ENCODE measurements around the gene PRIMPOL.
"Not testable (repeated sequence)": the region's sequence is repeated elsewhere in the genome, so short reads cannot be mapped to it uniquely, and the experiment has no call there.

Gene PRIMPOL

DNA sequence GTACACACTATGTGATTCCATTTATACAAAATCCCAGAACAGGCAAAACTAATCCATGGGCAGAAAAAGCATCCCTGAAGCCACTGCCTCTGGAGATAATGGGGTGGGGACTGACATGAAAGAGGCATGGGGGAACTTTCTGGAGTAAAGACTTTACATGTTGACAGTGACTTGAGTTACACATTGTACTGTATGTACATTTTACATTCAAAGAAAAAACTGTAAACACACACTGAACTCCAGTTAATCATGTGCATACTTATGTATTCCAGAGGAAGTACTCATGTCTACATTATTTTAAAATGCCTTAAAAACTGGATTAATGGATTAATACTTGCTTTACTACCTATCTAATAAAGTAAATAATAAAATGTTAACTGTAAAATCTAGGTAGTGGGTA, 62.8 kb downstream of the PRIMPOL start:
- no peak for DNase-seq (ENCODE audit: low spot score)

DNA sequence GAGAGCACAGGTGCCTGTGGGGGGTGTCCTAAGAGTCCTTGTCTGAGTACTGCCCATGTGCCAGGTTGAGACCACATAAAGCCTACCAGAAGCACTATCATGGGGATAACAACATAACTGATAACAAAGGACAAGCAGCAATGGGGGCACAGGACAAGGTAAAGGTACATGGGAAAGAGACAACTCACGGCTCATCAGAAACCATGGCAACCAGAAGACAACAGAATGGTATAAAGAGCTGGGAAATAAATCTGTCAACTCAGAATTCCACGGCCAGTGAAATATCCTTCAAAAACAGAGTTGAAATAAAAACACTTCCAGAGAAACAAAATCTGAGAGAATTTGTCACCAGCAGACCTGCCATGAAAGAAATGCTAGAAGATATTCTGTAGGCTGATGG, 64.3 kb downstream of the PRIMPOL start:
- no peak for DNase-seq (ENCODE audit: low spot score)

DNA sequence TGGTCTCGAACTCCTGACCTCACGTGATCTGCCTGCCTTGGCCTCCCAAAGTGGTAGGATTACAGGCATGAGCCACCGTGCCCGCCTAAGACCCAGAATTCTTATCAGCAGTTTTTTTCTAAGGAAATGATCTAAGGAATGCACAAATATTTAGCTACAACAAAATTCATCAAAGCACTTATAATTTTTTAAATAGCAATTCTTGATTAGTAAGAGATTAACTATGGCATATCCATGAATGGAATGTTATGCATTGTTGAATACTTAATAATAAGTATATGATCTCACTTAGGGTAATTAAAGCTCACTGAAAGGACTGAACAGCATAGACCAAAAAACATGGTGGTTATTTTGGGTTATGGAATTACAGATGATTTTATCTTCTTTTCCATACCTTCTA, 66.0 kb downstream of the PRIMPOL start:
- no peak for DNase-seq (ENCODE audit: low spot score)

DNA sequence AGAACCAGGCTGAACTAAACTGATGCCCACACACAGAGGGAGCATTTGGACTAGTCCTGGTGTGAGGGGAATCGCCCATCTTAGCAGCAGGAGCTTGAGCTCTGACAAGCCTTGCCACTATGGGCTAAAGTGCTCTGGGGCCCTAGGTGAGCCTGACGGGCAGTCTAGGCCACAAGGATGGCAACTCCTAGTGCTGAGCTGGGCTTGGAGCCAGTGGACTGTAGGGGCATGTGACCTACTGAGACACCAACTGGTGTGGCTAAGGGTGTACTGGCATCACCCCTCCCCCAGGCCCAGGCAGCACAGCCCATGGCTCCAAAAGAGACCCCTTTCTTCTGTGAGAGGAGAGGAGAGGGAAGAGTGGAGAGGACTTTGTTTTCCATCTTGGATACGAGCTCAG, 69.9 kb downstream of the PRIMPOL start:
- DNase-seq (ENCODE audit: low spot score), result no peak

DNA sequence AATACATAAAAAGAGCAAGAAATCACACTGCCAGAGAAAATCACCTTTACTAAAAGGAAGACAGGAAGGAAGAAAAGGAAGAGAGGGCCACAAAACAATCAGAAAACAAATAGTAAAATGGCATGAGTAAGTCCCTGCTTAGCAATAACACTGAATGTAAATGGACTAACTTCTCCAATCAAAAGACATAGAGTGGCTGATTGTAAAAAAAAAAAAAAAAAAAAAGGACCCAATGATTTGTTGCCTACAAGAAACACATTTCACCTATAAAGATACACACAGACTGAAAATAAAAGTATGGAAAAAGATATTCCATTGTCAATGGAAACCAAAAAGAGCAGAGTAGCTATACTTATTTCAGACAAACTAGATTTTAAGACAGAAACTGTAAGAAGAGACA, 71.7 kb downstream of the PRIMPOL start:
- no peak for DNase-seq (ENCODE audit: low spot score)

DNA sequence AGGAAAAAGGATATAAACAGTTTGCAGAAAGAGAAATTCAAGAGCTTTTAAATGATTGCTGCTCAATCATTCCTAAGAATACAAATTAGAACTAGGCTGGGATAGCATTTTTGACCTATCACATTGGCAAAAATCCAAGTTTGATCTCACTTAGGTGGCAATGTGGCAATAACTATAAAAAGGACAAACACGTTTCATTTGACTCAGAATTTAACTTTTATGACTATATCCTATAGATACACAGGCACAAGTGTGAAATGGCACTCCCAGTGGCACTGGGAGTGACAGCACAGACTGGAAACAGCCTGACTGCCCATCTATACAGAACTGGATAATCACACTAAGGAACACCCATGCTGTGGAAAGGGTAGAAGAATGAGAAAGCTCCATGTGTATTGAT, 73.3 kb downstream of the PRIMPOL start:
- no peak for DNase-seq (ENCODE audit: low spot score)

DNA sequence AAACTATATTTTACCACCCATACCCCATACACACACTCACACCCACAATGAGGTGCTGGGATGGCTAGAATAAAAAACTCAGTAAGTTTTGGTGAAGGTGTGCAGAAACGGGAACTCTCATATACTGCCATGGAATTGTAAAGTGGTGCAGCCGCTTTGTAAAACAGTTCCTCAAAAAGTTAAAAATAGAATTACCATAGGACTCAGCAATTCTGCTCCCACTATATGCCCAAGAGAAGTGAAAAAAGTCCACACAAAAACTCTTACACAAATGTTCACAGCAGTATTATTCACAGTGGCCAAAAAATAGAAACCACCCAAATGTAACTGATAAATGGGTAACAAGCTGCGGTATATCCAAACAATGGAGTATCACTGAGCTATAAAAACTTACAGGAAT, 77.9 kb downstream of the PRIMPOL start:
- no peak for DNase-seq (ENCODE audit: low spot score)

DNA sequence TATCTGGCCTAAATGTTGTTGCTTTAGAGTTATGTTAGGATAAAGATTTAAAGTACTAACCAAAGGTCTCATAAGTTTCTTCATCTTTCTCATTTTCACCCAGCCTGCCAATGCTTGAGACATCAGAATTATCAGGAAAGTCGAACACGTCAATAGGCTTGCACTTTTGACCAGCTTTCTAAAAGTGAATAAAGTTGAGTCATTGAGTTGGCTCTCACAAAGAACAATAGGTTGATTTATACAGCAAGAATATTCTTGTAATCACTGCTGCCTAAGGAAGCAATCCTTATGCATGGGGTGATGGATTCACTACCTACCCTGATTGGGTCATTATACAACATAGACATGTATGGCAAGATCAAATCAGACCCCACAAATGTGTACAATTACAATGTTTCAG, 79.3 kb downstream of the PRIMPOL start:
- DNase-seq (ENCODE audit: low spot score), result no peak

DNA sequence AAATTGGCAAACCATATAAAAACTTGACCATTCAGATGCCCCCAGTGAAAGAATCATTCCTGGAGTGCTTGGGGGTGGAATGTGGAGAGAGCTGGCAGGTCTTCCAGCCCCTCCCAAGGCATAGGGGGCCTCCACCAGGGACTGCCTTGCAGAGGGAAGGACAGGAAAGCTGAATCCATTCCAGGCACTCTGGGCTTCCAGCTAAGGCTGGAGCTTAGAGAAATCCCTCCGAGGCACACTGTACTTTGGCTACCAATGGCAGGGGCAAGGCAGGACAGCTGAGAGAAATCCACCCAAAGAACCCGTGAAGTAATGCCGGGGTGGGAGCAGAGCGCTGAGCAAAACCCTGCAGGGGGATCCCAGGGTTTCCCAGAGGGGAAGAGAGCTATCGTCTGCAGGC, 80.4 kb downstream of the PRIMPOL start:
- no peak for DNase-seq (ENCODE audit: low spot score)

DNA sequence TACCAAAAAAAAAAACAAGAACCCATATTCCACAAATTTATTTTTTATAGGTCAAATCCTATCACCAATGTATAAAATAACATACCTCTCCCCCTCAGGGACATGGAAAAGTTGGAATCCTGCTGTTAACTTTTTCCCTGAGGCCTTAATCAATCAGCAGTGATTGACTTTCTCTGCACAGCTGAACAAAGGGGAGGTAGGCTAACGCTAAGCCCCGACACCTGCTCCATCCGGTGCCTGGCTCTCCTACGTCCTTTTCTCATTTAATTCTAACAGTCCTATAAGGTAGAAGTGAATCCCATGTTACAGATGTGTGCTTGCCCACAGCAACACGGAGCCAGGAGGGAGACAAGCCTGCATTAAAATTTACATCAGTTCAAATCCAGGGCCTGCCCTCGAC, 81.5 kb downstream of the PRIMPOL start:
- DNase-seq (ENCODE audit: low spot score), result no peak

DNA sequence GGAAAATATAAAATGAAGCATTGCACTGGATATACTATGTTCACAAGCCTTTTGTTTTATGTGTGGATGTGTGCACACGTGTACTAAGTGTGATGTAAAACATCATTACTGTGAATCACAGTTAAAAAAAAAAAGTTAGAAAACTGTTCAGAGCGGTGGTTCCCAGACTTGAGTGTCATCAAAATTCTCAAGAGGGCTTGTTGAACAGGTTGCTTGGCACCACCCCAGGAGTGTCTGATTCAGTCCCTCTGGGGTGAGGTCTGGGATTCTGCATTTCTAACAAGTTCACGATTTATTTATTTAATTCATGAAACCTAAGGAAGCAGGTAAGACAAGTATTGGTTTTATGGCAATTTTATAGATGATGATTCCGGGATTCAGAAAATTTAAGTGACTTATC, 82.6 kb downstream of the PRIMPOL start:
- DNase-seq (ENCODE audit: low spot score), result no peak

DNA sequence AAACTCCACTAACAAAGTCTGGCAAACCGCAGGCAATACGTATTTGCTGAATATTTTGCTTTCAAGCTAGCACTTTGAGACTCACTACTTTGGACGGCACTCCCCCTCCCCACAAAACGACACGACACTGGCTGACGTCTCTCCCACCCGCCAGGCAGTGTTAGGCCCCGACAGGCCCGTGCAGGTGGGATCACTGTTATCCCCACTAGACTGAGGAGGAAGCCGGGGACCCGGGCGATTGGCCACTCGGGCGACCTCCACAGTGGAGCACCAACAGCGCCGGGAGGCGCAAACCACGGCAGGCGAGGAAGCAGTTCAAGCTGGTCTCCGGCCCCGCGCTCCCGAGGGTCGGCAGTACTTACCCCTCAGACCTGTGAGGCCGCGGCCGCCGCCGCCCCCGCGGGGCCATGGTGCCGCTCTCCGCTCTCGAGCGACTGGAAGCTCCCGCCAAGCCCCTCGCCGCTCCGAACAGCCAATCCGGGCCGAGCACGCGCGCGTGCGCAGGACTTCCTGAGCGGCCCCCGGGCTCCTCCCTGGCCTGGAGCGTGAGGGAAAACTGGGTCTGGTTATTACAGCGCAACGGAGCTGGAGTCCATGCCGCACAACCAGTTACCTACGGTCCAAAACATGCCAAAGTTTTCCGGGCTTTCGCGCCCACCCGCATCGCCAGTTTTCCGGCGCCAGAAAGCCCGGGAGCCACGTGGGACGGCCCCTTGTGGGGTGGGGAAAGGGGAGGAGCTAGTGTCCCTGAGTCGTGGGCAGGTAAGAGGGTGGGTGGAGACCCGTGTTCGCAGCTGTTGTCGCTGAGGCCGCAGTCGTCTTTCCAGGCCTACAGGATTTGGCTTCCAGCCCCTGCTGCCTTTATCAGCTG, 84.4 kb downstream of the PRIMPOL start, which contains the start of gene CENPU:
CENPU (minus strand) TSS at position 443 of the 871 bp plus-strand sequence; CDS start at position 409, 34 bp downstream.
- DNase-seq (ENCODE audit: low spot score), result peak; percentile 100

DNA sequence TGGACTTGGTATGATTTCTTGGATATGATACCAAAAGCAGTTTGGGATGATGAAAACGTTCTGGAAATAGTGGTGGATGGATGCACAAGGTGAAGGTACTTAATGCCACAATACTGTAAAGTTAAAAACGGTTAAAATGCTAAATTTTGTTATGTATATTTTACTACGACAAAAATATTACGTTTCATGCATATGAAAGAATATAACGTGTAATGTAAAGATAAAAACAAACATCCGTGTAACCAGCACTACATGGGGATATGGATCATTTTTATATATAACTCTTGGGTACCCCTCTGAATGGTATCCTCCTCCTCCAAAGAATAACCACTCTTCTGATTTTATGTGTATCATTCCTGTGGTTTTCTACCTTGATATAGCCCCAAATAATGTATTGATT, 85.2 kb downstream of the PRIMPOL start:
- no peak for DNase-seq (ENCODE audit: low spot score)

DNA sequence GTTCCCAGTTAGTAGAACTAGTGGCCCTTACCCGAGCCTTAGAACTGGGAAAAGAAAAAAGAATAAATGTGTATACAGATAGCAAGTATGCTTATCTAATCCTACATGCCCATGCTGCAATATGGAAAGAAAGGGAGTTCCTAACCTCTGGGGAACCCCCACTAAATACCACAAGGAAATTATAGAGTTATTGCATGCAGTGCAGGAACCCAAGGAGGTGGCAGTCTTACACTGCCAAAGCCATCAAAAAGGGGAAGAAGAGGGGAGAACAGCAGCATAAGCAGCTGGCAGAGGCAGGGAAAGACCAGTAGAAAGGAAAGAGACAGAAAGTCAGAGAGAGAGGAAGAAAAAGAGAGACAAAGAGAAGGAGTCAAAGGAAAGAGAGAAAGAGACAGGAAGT, 90.0 kb downstream of the PRIMPOL start:
- DNase-seq (ENCODE audit: low spot score), result not testable (repeated sequence)

DNA sequence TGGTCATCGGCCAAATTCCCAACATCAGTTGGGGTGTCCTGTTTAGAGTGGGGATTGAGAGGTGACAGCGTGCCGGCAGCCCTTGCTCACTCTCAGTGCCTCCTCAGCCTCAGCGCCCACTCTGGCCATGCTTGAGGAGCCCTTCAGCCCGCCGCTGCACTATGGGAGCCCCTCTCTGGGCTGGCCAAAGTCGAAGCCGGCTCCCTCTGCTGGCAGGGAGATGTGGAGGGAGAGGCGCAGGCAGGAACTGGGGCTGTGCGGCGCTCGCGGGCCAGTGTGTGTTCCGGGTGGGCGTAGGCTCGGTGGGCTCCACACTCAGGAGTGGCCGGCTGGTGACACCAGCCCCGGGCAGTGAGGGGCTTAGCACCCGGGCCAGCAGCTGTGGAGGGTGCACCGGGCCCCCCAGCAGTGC, 91.4 kb downstream of the PRIMPOL start:
- no peak for DNase-seq (ENCODE audit: low spot score)

DNA sequence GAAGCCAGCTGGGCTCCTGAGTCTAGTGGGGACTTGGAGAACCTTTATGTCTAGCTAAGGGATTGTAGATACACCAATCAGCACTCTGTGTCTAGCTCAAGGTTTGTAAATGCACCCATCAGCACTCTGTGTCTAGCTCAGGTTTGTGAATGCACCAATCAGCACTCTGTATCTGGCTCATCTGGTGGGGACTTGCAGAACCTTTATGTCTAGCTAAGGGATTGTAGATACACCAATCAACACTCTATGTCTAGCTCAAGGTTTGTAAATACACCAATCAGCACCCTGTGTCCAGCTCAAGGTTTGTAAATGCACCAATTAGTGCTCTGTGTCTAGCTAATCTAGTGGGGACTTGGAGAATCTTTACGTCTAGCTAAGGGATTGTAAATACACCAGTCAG, 92.1 kb downstream of the PRIMPOL start:
- not testable (repeated sequence) for DNase-seq (ENCODE audit: low spot score)

DNA sequence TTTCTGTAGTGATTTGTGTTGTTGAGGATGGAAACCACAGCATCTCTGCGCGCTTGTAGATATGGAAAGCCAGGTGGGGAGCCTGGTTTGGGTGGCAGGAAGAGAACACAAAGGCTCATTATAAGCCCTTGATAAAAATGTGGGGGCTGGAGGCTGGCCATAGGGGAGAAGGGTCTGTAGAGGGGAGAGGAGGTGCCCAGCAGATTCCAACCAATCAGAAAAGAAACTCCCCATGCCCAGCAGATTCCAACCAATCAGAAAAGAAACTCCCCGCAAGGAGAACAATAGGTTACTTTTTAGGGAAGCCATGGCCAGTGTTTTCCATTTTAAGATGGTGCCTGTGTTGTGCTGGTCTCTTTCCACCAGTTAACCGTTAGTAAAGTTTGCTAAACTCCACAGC, 94.1 kb downstream of the PRIMPOL start:
- no peak for DNase-seq (ENCODE audit: low spot score)

DNA sequence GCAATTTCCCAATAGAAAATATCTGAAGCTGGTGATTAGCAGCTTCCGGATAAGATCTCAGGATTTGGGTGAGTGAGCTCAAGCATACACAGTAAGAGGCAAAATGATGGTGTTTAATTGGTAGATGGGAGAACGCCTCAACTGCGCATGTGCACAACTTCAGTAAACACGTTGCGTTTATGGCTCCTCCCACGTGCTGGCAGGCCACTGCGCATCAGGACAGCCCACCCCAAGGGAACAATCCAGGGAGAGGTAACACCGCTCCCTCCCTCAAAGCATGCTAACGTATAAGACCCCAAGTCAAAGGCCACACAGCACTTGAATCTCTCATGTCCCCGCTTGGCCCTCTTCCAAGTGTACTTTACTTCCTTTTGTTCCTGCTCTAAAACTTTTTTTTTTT, 94.7 kb downstream of the PRIMPOL start:
- no peak for DNase-seq (ENCODE audit: low spot score)

All from hepatic stellate cell (primary cell).